Liver (tissue), 3 donors: ENCODE data around the gene TPD52L2.

ENCODE experiments used
- EGR1 ChIP-seq, 2 donors: IDR thresholded peaks; 2 replicates each; pipeline ENCODE4 v1.6.1; 2016 to 2018; ENCODE audit warnings: antibody characterized with exemption in 2 of 2, low read depth in 2 of 2
- FOXA1 ChIP-seq: IDR thresholded peaks from 2 replicates; pipeline ENCODE4 v1.6.1; 2016; ENCODE audit warnings: antibody characterized with exemption
- HNF4A ChIP-seq, 2 donors: conservative IDR thresholded peaks; 2 replicates each; pipeline ENCODE4 v1.6.1; 2016; ENCODE audit warnings: antibody characterized with exemption in 2 of 2, mild to moderate bottlenecking in 2 of 2
- HNF4G ChIP-seq: IDR thresholded peaks from 2 replicates; pipeline ENCODE4 v1.6.1; 2016; ENCODE audit warnings: antibody characterized with exemption
- JUND ChIP-seq, 2 donors: IDR thresholded peaks; 2 replicates each; pipeline ENCODE4 v1.6.1; 2016; ENCODE audit warnings: antibody characterized with exemption in 2 of 2
- NR2F2 ChIP-seq: IDR thresholded peaks from 2 replicates; pipeline ENCODE4 v1.6.1; 2016; ENCODE audit warnings: antibody characterized with exemption
- RAD21 ChIP-seq, 2 donors: IDR thresholded peaks; 2 replicates each; pipeline ENCODE4 v1.6.1; 2016; ENCODE audit warnings: antibody characterized with exemption in 2 of 2, mild to moderate bottlenecking in 2 of 2
- SP1 ChIP-seq: IDR thresholded peaks from 2 replicates; pipeline ENCODE4 v1.6.1; 2018; ENCODE audit warnings: antibody characterized with exemption, mild to moderate bottlenecking
- YY1 ChIP-seq: IDR thresholded peaks from 2 replicates; pipeline ENCODE4 v1.6.1; 2016; ENCODE audit warnings: antibody characterized with exemption, mild to moderate bottlenecking
- TF ChIP-seq, protein P1 (sequence below): fragments of 150-350 bp; IDR thresholded peaks from 2 replicates; pipeline ENCODE4 v1.5.1; 2017; ENCODE audit warnings: improper control_type of control experiment, low read depth, low read length; ENCODE audit not compliant: missing input control
- TF ChIP-seq, protein P2 (sequence below): IDR thresholded peaks from 2 replicates; pipeline ENCODE4 v1.6.1; 2016; ENCODE audit warnings: antibody characterized with exemption
- TF ChIP-seq, protein P3 (sequence below): IDR thresholded peaks from 2 replicates; pipeline ENCODE4 v1.6.1; 2016; ENCODE audit warnings: antibody characterized with exemption, mild to moderate bottlenecking
- TF ChIP-seq, protein P4 (sequence below): IDR thresholded peaks from 2 replicates; pipeline ENCODE4 v1.6.1; 2016; ENCODE audit warnings: antibody characterized with exemption
- donor health status: healthy.
- donor health status: healthy.

DNA sequence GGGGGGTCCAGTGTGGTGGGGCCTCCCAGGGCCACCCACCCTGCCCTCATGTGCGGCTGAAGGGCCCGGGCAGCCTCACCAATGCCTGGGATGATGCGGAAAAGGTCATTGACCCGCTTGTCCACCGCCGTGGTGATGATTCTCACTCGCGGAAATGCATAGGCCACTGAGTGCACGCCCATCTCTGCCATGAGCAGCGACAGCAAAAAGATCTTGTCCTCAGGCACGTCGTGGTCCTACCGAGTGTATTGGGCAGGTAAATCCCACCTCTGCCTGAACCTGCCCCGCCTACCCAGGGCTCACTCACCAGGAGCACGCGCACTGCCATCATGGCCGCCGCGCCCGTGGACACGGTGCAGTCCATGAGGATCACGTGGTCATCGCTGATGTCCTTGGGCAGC is 75.0 kb downstream of the TPD52L2 start:
- TF ChIP-seq, protein P1, sequence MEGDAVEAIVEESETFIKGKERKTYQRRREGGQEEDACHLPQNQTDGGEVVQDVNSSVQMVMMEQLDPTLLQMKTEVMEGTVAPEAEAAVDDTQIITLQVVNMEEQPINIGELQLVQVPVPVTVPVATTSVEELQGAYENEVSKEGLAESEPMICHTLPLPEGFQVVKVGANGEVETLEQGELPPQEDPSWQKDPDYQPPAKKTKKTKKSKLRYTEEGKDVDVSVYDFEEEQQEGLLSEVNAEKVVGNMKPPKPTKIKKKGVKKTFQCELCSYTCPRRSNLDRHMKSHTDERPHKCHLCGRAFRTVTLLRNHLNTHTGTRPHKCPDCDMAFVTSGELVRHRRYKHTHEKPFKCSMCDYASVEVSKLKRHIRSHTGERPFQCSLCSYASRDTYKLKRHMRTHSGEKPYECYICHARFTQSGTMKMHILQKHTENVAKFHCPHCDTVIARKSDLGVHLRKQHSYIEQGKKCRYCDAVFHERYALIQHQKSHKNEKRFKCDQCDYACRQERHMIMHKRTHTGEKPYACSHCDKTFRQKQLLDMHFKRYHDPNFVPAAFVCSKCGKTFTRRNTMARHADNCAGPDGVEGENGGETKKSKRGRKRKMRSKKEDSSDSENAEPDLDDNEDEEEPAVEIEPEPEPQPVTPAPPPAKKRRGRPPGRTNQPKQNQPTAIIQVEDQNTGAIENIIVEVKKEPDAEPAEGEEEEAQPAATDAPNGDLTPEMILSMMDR, result no peak
- TF ChIP-seq JUND (IDR thresholded peaks at IDR 0.05), result no peak
- TF ChIP-seq, protein P2, sequence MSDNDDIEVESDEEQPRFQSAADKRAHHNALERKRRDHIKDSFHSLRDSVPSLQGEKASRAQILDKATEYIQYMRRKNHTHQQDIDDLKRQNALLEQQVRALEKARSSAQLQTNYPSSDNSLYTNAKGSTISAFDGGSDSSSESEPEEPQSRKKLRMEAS, result no peak
- TF ChIP-seq YY1, result no peak
- no peak for TF ChIP-seq EGR1 (IDR thresholded peaks at IDR 0.05; ENCODE audit: low read depth in 2 of 2)
- TF ChIP-seq, protein P3, sequence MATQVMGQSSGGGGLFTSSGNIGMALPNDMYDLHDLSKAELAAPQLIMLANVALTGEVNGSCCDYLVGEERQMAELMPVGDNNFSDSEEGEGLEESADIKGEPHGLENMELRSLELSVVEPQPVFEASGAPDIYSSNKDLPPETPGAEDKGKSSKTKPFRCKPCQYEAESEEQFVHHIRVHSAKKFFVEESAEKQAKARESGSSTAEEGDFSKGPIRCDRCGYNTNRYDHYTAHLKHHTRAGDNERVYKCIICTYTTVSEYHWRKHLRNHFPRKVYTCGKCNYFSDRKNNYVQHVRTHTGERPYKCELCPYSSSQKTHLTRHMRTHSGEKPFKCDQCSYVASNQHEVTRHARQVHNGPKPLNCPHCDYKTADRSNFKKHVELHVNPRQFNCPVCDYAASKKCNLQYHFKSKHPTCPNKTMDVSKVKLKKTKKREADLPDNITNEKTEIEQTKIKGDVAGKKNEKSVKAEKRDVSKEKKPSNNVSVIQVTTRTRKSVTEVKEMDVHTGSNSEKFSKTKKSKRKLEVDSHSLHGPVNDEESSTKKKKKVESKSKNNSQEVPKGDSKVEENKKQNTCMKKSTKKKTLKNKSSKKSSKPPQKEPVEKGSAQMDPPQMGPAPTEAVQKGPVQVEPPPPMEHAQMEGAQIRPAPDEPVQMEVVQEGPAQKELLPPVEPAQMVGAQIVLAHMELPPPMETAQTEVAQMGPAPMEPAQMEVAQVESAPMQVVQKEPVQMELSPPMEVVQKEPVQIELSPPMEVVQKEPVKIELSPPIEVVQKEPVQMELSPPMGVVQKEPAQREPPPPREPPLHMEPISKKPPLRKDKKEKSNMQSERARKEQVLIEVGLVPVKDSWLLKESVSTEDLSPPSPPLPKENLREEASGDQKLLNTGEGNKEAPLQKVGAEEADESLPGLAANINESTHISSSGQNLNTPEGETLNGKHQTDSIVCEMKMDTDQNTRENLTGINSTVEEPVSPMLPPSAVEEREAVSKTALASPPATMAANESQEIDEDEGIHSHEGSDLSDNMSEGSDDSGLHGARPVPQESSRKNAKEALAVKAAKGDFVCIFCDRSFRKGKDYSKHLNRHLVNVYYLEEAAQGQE, result no peak
- no peak for TF ChIP-seq SP1
- TF ChIP-seq HNF4G, result no peak
- no peak for TF ChIP-seq NR2F2
- TF ChIP-seq RAD21 (IDR thresholded peaks at IDR 0.05), result no peak
- TF ChIP-seq, protein P4, sequence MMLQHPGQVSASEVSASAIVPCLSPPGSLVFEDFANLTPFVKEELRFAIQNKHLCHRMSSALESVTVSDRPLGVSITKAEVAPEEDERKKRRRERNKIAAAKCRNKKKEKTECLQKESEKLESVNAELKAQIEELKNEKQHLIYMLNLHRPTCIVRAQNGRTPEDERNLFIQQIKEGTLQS, result no peak
- TF ChIP-seq HNF4A (conservative IDR thresholded peaks at IDR 0.05), result no peak
- no peak for TF ChIP-seq FOXA1
